Cerebellar nuclear complex (tissue), 1 donor: ENCODE results near the gene CLEC17A.
"Not testable (repeated sequence)": the region's sequence is repeated elsewhere in the genome, so short reads cannot be mapped to it uniquely, and the experiment has no call there.

Experiments used
- DNase-seq, 2 experiments: peaks; one replicate each; lab custom pipeline; 2025; lab: John Stamatoyannopoulos, UW

CLEC17A gene

DNA sequence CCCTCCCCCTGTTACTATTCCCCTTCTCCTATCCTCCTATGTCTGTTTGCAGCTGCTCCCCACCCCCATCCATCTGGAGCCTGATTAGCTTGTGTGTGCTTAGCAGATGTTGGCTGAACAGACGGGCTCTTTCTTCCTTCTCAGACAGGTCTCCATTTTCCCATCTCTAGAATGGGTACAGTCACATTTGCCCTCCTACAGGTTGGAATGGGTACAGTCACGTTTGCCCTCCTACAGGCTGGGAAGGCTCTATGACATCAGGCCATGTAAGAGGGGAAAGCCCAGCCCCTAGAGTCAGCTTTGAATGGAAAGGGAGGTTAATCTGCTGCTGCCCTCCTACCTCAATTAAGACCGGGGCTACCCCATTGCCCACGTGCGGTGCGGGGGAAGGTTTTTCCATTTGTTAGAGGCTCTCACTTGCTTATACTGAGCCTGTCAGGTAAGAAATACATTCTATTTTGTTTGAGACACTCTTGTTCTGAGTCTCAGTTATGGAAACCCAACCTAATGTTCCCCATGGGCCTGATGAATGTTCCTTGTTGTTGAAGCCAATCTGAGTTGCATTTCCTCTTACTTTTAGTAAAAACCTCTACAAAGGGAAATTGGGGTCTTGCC is 2.2 kb upstream of the CLEC17A start:
- no peak for DNase-seq

DNA sequence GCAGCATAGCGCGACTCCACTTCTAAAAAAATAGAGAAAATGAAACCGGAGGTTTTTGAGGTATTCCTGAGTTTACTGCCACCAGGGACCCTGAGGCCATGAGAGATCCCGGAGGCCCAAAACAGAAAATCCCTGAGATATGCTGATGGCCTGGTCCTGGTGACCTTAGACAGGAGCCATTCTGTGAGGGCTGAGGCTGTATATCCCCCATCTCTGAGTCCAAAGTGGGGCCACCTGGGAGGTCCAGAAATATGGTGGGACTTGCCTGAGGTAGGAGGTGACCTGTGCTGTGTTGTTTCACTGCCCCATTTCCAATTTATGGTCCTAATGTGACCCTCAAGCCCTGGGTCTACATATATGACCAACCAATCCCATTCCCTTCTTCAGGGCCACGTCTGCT is 1.5 kb downstream of the CLEC17A start:
- not testable (repeated sequence) for DNase-seq

DNA sequence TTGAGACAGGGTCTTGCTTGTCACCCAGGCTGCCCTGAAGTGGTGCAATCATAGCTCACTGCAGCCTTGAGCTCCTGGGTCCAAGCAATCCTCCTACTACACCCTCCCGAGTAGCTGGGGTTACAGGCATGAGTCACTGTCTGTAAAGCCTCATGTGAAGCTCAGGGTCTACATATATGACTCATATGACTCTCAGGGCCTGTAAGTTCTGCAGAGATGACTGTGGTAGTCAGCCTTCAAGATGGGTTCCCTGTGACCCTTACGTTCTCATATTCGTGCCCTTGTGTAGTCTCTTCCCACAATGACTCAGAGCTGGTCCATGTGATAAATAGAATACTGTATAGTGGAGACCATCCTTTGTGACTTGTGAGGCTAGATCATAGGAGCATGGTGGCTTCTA is 2.3 kb downstream of the CLEC17A start:
- DNase-seq: not testable (repeated sequence)

DNA sequence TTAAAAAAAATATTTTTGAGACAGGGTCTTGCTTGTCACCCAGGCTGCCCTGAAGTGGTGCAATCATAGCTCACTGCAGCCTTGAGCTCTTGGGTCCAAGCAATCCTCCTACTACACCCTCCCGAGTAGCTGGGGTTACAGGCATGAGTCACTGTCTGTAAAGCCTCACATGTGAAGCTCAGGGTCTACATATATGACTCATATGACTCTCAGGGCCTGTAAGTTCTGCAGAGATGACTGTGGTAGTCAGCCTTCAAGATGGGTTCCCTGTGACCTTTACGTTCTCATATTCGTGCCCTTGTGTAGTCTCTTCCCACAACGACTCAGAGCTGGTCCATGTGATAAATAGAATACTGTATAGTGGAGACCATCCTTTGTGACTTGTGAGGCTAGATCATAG is 6.5 kb downstream of the CLEC17A start:
- DNase-seq: not testable (repeated sequence)

DNA sequence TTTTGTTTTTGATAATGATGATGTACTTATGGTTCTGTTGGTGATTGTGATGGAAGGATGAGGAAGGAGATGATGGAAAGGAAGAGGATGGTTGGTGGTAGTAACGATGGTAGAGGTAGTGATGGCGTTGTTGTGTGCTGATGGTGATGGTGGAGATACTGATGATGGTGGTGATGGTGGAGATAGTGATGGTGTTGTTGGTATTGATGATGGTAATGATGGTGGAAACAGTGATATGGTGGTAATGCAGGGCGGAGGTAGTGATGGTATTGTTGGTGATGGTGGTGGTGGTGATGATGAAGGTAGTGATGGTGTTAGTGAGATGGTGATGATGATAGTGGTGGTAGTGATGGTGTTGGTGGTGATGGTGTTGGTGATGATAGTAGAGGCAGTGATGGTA is 12.7 kb downstream of the CLEC17A start:
- DNase-seq: no peak

DNA sequence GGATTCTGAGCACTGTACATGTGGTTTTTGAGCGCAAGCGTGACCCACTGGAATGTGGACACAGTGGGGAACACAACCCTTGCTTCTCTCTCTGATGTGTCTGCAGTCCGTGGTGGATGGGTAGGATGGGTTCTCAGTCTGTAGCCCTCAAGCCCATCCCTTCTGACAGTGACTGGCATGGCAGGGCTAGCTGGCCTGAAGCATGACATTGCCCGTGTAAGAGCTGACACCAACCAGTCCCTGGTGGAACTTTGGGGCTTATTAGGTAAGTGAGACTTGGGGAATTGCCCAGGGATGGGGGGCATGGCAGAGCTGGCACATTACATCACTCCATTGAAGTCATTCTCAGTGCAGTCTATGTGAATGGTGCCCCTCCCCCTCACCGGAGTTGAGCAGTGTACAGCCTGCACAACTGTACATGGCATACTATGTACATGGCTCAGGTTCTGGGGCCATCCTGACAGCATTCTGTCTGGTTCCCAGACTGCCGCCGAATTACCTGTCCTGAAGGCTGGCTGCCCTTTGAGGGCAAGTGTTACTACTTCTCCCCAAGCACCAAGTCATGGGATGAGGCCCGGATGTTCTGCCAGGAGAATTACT is 16.8 kb downstream of the CLEC17A start:
- no peak for DNase-seq

DNA sequence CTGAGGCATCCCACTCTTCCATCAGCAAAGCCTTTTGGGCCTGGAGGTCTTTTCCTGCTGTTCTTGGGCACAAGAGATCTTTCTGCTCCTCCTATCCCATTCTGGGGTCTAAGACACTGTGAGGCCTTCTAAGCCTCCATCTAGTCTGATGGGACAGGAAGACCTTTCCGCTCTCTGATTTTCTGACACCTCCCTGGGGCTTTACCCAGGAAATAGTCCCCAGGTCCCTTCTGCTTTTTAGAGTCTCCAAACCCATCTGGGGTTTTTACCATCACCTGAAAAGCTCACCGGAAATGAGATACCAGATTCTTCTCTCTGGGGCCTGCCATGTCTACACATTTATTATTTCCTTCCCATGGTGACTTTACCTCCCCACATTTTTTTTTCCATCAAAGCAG is 21.1 kb downstream of the CLEC17A start:
- no peak for DNase-seq

DNA sequence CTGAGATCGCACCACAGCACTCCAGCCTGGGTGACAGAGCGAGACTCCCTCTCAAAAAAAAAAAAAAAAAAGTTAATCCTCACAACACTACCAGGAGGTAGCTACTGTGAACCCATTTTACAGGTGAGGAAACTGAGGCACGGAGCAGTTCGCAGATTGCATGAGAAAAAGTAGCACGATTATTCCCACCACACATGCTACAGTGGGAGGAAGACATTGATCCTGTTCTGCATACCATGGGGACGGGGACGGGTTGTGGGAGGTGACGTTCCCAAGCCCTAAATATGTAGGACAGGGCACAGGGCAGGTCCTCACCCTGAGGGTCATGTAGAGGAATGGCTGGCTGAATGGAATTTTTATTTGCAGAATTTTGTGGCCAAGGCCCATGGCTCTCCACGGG is 23.7 kb downstream of the CLEC17A start:
- no peak for DNase-seq

DNA sequence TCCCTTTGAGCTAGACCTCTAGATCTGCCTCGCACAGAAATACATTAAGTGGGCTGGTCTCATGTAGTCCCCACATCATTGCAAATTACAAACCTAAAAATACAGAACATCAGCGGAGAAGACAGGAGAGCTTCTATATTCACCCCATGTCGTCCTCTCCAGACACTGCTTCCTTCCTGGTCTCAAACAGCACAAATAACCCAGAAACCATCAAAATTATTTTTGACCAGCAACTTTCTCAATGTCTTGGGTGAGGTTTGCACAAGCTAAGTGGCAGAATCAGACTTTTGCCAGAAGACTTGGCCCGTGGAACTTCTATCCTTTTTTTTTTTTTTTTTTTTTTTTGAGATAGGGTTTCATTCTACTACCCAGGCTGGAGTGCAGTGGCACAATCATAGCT is 28.2 kb downstream of the CLEC17A start:
- no peak for DNase-seq

DNA sequence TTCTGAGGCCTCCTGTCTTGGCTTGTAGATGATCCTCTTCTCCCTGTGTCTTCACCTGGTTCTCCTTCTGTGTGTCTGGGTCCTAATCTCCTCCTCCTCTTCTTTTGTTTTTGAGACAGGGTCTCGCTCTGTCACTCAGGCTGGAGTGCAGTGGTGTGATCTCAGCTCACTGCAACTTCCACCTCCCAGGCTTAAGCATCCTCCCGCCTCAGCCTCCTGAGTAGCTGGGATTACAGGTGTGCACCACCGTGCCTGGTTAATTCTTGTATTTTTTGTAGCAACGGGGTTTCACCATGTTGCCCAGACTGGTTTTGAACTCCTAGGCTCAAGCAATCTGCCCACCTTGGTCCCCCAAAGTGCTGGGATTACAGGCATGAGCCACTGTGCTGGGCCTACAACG is 29.4 kb downstream of the CLEC17A start:
- DNase-seq: not testable (repeated sequence)

DNA sequence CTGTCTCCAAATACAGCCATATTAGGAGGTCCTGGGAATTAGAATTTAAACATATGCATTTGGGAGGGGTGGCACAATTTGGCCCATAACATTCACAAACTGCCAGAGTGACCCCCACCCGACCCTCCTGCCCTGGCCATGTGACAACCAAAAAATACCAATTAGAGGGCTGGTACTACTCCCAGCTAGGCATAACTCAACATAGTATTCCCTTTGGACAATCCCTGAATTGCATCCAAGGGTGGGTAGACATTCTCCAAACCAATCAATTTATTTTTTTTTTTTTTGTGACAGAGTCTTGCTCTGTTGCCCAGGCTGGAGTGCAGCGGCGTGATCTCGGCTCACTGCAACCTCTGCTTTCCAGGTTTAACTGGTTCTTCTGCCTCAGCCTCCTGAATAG is 29.8 kb downstream of the CLEC17A start:
- no peak for DNase-seq

DNA sequence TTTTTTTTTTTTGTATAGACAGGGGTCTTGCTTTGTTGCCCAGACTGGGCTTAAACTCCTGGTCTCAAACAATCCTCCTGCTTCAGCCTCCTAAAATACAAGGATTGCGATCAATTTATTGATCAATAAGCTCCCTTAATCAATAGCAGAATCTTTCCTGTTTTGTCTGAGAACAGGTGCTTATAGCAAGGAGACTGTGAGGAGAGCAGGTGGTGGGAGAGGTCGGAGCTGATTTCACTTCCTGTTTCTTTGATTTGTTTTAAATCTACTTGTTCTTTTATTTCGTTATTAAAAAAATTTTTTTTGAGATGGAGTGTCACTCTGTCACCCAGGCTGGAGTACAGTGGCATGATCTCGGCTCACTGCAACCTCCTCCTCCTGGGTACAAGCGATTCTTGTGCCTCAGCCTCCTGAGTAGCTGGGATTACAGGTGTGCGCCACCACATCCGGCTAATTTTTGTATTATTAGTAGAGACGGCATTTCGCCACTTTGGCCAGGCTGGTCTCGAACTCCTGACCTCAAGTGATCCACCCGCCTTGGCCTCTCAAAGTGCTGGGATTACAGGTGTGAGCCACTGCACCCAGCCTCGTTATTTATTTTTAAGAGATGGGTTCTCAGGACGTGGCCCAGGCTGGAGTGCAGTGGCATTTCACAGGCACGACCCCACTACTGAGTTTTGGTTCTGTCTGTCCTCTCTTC is 30.7 kb downstream of the CLEC17A start:
- not testable (repeated sequence) for DNase-seq

DNA sequence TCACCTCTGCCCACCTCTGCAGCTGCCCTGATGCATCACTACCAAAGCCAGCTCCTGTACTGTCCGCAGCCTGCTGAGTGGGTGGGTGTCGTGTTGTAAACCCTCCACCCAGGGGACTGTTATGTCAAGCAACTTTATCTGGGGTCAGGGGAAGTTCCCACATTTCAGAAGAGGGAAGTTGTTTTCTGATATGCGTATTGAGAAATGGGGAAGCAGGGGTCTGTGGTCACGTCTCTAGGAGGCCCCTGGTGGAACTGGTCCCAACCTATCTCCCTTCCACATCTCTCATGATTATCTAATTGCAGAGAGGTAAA is 31.2 kb downstream of the CLEC17A start:
- no peak for DNase-seq

DNA sequence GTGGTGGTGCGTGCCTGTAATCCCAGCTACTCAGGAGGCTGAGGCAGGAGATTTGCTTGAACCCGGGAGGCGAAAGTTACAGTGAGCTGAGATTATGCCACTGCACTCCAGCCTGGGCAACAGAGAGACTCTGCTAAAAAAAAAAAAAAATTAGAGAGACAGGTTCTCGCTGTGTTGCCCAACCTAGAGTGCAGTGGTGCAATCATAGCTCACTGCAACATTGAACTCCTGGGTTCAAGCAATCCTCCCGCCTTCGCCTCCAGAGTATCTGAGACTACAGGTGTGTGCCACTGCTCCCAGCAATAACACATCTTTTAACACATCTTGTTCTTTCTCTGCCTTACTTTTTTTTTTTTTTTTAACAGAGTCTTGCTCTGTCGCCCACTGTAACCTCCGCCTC is 32.7 kb downstream of the CLEC17A start:
- no peak for DNase-seq

DNA sequence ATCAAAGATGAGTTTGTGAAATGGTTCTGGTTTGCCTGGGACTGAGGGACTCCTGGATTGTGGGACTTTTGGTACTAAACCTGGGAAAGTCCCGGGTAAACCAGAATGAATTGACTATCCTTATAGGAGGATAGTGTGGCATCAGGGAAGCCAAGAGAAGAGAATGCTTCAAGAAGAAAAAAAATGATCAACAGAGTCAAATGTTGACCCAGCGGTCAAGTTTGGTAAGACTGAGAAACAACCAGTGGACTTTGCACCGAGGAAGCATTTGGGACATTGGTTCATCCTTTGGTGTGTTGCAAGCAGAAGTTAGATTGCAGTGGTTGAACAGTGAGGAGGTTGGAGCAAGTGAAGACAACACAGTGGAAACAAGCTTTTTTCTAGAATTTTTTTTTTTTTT is 33.5 kb downstream of the CLEC17A start:
- no peak for DNase-seq

DNA sequence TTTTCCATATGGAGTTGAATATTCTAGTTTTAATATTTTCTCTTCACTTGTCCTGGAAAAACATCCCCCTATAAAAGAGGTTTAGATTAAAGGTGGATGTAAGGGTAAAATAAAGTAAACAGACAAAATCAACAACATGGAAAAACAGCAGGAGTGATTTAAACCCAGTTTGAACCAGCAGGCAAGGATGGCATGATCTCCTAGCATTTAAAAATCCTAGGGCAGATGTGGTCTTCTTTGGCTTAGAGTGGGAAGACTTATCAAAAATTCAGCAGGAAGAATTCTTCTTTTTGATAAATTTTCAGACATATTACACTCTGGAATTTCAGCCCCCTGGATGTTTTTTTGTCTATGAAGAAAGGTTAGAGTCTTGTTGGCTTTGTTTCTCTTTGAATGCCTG is 36.5 kb downstream of the CLEC17A start:
- no peak for DNase-seq

DNA sequence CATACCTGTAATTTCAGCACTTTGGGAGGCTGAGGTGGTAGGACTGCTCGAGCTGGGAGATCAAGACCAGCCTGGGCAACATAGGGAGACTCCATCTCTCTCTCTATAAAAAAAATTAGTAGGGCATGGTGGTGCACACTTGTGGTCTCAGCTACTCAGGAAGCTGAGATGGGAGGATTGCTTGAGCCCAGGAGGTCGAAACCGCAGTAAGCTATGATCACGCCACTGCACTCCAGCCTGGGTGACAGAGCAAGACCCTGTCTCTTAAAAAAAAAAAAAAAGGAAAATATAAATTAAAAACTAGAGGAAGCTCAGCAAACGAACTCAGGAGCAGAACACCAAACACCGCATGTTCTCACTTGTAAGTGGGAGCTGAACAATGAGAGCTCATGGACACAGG is 41.6 kb downstream of the CLEC17A start:
- not testable (repeated sequence) for DNase-seq

DNA sequence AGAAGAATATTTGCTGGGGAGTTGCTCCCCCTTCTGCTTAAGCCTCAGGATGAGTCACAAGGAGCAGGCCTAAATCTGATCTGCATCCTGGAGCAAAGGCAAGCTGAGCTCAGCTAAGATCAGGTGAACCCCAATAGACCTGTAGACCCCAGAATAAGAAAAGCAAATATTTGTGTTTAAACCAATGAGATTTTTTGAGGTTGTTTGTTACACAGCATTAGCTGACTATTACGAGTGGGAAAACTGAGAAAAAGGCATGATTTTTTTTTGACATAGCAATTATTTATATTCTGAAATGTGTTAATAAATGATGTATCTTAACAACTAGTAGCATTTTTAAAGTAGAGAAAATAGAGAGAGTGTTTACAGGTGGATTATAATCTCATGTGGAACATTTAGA is 46.7 kb downstream of the CLEC17A start:
- DNase-seq: no peak

DNA sequence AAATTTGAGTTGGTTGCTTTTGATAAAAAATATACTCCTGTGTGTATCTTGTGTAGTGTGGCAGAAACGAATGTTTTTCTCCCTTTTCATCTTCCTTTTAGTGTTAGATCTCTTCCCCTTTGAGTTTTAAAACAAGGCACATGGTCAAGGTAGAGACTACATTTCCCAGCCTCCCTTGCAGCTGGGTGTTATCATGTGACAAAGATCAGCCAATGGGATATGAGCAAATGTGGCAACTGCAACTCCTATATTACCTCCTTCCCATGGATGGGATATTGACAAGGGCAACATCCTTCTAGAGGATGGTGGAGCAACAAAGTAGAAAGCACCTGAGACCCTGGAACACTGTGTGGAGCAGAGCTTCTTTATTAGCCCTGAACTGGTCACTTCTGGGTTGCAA is 49.4 kb downstream of the CLEC17A start:
- DNase-seq: no peak

DNA sequence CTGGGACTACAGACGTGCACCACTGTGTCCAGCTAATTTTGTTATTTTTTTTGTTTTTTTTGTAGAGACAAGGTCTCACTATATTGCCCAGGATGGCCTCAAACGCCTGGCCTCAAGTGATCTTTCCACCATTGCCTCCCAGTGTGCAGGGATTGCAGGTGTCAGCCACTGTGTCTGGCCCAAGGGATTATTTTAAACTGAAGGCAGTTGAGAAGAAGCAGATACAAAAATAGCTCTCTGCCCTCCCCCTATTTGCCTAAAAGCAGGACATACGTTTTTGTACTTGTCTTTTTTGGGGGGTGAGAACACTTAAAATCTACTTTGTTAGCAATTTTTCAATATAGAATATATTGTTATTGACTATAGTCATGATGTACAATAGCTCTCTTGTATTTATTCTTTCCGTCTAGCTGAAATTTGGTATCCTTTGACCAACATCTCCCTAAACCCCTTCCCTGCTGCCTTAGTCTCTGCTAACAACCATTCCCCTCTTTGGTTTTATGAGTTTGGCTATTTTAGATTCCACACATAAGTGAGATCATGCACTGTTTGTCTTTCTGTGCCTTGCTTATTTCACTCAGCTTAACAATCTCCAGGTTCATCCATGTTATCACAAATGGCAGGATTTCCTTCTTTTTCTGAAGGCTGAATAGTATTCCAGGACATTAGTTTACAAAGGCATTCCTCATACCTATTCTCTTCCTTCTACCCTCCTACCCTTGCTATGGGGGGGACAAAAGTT is 56.8 kb downstream of the CLEC17A start:
- DNase-seq: no peak

DNA sequence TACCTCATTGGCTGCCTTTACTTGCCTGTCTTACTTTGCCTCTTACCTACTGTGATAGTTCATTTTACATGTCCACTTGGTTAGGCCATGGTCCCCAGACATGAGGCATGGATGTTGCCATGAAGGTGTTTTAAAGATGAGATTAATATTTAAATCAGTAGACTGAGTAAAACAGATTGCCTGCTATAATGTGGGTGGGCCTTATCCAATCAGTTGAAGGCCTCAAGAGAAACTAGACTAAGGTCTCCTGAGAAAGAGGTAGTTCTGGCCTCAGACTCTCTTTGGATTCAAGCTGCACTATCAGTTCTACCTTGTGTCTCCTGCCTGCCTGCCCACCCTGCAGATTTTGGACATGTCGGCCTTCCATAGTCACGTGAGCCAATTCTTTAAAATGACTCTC is 65.6 kb downstream of the CLEC17A start:
- no peak for DNase-seq

DNA sequence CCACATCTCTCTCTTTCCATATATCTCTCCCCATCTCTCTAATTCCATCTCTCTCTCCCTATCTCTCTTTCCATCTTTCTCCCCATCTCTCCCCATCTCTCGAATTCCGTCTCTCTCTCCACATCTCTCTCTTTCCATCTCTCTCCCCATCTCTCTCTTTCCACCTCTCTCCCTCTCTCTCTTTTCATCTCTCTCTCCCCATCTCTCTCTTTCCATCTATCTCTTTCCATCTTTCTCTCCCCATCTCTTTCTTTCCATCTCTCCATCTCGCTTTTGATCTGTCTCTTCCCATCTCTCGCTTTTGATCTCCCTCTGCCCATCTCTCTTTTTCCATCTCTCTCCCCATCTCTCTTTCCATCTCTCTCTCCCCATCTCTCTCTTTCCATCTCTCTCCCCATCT is 66.1 kb downstream of the CLEC17A start:
- DNase-seq: no peak

DNA sequence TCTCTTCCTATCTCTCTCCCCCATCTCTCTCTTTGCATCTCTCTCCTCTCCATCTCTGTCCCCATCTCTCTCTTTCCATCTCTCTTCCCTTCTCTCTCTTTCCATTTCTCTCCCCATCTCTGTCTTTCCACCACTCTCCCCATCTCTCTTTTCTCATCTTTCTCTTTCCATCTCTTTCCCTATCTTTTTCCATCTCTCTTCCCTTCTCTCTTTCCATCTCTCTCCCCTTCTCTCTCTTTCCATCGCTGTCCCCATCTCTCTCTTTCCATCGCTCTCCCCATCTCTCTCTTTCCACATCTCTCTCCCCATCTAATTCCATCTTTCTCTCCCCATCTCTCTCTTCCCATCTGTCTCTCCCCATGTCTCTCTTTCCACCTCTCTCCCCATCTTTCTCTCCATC is 67.3 kb downstream of the CLEC17A start:
- no peak for DNase-seq
